SK-N-SH treated with all-trans-retinoic acid at 6 μM for 48 hours (cell line): ENCODE measurements around the gene LAMA1.

Source experiments
- ARNTL ChIP-seq: fragments of 450-650 bp; formaldehyde crosslinking; IDR thresholded peaks from 2 replicates; pipeline ENCODE4 v1.5.0; 2020; ENCODE audit warnings: low read depth, mild to moderate bottlenecking, moderate library complexity, borderline replicate concordance
- GLIS3 ChIP-seq: fragments of 250-450 bp; sonication (Bioruptor Pico); IDR thresholded peaks from 2 replicates; pipeline ENCODE4 v1.5.0; 2020; ENCODE audit warnings: mild to moderate bottlenecking, moderate library complexity
- RARB ChIP-seq: fragments of 250-450 bp; sonication (Bioruptor Pico); IDR thresholded peaks from 2 replicates; pipeline ENCODE4 v1.8.0; 2021; ENCODE audit warnings: mild to moderate bottlenecking, moderate library complexity
- TCF4 ChIP-seq: fragments of 250-450 bp; sonication (Bioruptor Pico); IDR thresholded peaks from 2 replicates; pipeline ENCODE4 v1.8.0; 2021; ENCODE audit warnings: mild to moderate bottlenecking, moderate library complexity, borderline replicate concordance
- ZFP3 ChIP-seq: fragments of 250-450 bp; sonication (Bioruptor Pico); IDR thresholded peaks from 2 replicates; pipeline ENCODE4 v1.5.0; 2020; ENCODE audit warnings: mild to moderate bottlenecking, moderate library complexity
- ZNF565 ChIP-seq: fragments of 450-650 bp; formaldehyde crosslinking; conservative IDR thresholded peaks from 2 replicates; pipeline ENCODE4 v1.5.0; 2020; ENCODE audit warnings: low read depth, mild to moderate bottlenecking, moderate library complexity
- ZNF8 ChIP-seq: fragments of 450-650 bp; formaldehyde crosslinking; IDR thresholded peaks from 2 replicates; pipeline ENCODE4 v1.5.0; 2020; ENCODE audit warnings: mild to moderate bottlenecking, moderate library complexity
- TF ChIP-seq, protein P1 (sequence below): fragments of 250-450 bp; sonication (Bioruptor Pico); IDR thresholded peaks from 2 replicates; pipeline ENCODE4 v1.5.1; 2020; ENCODE audit warnings: low read depth, mild to moderate bottlenecking, moderate library complexity
- TF ChIP-seq, protein P2 (sequence below): fragments of 250-450 bp; sonication (Bioruptor Pico); IDR thresholded peaks from 2 replicates; pipeline ENCODE4 v1.5.0; 2020; ENCODE audit warnings: mild to moderate bottlenecking, moderate library complexity
- TF ChIP-seq, protein P3 (sequence below): fragments of 250-450 bp; sonication (Bioruptor Pico); IDR thresholded peaks from 2 replicates; pipeline ENCODE4 v1.8.0; 2021; ENCODE audit warnings: low read depth, mild to moderate bottlenecking, moderate library complexity, borderline replicate concordance

DNA sequence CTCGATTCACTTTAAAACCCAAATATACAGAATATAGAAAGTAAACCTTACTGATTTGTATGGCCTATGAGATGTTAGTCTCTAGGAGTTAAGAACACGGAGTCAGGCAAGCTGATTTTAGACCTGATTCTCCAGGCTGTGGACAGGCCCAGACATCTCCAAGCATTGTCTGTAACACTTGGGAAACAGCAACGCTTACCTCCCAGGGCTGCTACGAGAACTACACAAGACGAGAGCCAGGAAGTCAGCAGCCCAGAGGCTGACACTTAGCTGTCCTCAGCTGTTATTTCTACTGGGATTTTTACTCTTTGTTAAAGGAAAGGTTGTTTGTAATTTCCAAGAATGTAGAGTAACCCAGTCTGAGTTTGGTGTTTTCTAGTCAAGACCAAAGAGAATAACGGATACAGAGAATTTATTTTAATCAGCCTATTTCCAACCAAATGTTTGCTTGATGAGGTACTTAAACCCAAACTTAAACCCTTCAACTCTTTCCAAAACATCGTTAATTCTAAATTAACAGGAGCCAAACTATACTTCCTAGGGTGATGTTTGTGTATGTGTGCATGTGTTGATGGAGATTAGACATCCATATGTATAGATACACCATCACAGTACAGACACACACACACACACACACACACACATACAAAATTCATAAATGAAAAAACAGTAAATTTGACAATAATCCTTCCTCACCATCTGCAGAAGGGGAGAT lies 123.4 kb downstream of the LAMA1 start:
- TF ChIP-seq, protein P1, sequence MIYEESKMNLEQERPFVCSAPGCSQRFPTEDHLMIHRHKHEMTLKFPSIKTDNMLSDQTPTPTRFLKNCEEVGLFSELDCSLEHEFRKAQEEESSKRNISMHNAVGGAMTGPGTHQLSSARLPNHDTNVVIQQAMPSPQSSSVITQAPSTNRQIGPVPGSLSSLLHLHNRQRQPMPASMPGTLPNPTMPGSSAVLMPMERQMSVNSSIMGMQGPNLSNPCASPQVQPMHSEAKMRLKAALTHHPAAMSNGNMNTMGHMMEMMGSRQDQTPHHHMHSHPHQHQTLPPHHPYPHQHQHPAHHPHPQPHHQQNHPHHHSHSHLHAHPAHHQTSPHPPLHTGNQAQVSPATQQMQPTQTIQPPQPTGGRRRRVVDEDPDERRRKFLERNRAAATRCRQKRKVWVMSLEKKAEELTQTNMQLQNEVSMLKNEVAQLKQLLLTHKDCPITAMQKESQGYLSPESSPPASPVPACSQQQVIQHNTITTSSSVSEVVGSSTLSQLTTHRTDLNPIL (CRISPR knock-in tag) = no peak
- TF ChIP-seq GLIS3 (CRISPR knock-in tag) (no peak), ARNTL (CRISPR knock-in tag) (no peak), ZFP3 (CRISPR knock-in tag) (no peak), TCF4 (no peak), ZNF8 (CRISPR knock-in tag) (no peak), ZNF565 (no peak), RARB (CRISPR knock-in tag) (no peak)
- TF ChIP-seq, protein P2, sequence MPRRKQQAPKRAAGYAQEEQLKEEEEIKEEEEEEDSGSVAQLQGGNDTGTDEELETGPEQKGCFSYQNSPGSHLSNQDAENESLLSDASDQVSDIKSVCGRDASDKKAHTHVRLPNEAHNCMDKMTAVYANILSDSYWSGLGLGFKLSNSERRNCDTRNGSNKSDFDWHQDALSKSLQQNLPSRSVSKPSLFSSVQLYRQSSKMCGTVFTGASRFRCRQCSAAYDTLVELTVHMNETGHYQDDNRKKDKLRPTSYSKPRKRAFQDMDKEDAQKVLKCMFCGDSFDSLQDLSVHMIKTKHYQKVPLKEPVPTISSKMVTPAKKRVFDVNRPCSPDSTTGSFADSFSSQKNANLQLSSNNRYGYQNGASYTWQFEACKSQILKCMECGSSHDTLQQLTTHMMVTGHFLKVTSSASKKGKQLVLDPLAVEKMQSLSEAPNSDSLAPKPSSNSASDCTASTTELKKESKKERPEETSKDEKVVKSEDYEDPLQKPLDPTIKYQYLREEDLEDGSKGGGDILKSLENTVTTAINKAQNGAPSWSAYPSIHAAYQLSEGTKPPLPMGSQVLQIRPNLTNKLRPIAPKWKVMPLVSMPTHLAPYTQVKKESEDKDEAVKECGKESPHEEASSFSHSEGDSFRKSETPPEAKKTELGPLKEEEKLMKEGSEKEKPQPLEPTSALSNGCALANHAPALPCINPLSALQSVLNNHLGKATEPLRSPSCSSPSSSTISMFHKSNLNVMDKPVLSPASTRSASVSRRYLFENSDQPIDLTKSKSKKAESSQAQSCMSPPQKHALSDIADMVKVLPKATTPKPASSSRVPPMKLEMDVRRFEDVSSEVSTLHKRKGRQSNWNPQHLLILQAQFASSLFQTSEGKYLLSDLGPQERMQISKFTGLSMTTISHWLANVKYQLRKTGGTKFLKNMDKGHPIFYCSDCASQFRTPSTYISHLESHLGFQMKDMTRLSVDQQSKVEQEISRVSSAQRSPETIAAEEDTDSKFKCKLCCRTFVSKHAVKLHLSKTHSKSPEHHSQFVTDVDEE (CRISPR knock-in tag) = no peak
- TF ChIP-seq, protein P3, sequence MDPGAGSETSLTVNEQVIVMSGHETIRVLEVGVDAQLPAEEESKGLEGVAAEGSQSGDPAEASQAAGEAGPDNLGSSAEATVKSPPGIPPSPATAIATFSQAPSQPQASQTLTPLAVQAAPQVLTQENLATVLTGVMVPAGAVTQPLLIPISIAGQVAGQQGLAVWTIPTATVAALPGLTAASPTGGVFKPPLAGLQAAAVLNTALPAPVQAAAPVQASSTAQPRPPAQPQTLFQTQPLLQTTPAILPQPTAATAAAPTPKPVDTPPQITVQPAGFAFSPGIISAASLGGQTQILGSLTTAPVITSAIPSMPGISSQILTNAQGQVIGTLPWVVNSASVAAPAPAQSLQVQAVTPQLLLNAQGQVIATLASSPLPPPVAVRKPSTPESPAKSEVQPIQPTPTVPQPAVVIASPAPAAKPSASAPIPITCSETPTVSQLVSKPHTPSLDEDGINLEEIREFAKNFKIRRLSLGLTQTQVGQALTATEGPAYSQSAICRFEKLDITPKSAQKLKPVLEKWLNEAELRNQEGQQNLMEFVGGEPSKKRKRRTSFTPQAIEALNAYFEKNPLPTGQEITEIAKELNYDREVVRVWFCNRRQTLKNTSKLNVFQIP = no peak
